IPS DF 19.7 (cell line): Measurements from ENCODE around the gene ZHX3.

Experiments used
- DNase-seq: peaks from one replicate; pipeline ENCODE4 v3.0.0-alpha.2; 2013; ENCODE audit warnings: low read depth, low spot score

Gene ZHX3

DNA sequence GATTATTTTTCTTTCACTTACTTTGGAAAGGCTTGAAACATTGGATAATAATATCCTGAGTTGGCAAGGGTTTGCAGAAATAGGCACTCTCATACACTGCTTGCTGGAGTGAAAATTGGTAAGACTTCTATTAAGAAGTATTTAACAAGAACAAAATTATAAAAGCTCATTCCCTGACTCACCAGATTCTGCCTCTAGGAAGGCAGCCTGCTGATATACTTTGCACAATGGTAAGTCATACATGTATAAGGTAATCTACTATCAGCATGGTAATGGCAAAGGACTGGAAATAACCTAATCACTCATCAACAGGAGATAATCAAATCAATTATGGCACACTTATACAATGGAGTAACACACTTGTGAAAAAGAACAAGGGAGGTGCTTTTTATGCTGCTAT, 94.4 kb downstream of the ZHX3 start:
- no peak for DNase-seq

DNA sequence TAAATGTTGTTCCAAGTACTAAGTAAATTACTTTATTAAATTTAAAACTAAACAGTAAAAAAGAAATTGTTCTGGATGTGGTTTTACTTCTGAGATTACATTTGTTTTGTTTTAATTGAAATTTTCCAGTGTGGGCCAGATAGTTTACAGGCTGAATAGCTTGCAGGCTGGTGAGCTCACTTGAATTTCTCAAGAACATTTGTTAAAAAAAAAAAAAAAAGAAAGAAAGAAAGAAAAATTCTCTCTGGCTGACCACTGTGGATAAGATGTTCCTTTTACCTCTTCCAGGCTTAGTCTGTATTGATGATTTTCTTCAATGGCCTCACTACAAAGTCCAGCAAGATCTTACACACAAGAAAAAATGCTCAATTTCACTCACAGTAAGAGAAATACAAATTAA, 94.8 kb downstream of the ZHX3 start:
- no peak for DNase-seq

DNA sequence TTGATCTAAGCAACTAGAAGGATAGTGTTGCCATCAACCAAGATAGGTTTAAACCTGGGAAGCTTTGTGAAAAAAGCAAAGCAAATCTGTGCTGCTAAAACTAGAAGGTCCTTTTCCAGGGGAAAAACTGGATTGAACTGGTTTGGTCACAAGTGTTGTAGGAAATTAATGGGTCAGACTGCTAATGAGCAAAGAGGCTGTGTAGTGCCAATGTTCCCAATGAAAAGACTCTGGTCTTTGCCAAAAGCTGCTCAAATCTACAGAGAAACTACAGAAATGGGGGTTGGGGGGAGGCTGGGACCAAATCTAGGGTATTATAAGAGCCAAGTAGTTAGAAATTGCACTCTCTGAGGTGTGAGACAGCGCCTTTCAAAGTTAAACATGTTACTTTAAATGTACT, 95.2 kb downstream of the ZHX3 start:
- no peak for DNase-seq

DNA sequence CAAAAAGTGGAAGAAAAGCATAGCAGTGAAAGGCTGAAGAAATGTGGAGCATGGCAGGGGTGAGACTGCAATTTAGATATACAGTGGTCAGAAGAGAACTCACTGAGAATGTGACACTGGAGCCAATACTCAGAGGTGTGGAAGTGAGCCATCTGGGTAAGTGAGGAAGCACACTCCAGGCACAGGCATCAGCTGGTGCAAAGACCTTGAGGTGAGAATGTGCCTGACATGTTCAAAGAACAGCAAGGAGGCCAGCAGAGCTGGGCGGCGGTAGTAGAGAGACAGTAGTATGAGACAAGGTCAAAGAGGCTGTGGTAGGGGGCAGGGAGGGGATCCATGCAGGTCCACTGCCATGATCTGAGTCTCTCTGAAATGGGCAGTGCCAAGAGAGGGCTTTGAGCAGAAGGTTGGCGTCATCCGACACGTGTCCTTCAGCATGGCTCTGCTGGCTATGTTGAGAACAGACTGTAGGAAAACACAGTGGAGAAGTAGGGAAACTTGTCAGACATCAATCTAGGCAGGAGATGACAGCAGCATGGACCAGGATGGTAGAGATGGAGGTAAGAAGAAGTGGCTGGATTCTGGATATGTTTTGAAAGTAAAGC, 95.8 kb downstream of the ZHX3 start:
- no peak for DNase-seq

DNA sequence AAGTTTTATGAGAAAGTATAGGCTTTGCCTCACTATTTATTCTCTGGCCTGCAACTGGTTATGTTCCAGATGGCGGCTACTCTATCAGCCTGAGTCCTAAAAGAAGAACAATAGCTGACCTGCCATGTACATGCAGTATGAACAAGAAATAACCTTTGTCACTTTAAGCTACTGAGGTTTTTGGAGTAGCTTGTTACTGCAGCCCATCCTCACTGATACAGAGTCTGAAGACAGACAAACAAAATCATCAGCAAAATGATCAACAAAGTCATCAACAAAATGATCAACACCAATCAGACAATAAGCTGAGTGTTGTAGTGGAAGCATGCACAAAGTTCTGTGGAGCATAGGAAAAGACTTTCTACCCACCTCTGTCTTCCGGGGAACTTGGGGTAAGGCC, 97.7 kb downstream of the ZHX3 start:
- DNase-seq: no peak

DNA sequence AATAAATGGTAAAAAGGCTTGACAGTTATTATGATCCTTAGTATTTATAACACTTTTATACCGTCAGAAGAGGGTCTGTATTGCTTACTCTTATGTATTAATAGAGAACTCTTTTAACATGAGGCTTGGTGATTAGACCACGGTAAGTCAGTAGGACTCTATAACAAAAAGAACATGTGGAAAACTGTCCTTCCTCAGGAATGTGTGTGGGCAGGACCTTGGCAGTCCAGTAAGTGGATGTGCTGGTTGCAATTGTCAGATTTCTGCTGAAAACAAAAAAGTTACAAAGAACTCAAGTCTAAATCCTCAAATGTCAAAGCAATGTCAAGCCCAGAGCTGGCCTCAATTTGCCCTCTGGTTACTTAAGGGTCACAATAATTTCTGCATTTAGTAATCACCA, 99.1 kb downstream of the ZHX3 start:
- DNase-seq: no peak

DNA sequence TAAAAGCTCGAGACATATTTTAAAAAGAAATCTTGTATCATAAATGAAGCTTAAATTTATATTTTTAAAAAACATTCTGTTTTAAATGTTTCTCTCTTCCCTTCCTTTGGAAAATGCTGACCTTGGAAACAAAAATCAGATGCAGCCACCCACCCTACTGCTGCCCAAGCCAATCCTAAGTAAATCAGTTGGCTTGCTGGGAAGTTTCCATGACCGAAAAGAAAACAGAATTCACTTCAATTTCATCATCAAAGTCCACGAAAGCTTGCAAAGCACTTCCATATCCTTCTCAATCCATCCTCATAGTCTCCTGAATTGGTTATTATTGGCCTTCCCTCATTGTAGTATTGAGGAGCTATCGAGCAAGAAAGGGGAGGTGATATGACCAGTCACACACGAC, 100.1 kb downstream of the ZHX3 start:
- no peak for DNase-seq

DNA sequence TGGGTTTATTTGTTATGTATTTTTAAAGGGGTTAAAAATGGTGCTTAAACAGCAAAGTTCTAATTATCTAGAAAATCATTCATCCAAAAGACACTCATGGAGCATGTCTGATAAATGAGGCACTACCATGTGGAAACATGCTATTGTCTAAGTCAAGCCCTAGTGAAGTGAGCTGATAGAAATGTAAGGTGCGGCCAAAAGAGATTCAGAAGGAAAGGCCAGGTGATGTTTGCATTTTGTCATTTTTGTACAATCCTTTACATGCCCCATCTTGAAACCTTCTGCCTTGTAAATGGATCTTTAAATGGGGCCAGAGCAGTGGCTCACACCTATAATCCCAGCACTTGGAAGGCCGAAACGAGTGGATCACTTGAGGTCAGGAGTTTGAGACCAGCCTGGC, 102.9 kb downstream of the ZHX3 start:
- no peak for DNase-seq

DNA sequence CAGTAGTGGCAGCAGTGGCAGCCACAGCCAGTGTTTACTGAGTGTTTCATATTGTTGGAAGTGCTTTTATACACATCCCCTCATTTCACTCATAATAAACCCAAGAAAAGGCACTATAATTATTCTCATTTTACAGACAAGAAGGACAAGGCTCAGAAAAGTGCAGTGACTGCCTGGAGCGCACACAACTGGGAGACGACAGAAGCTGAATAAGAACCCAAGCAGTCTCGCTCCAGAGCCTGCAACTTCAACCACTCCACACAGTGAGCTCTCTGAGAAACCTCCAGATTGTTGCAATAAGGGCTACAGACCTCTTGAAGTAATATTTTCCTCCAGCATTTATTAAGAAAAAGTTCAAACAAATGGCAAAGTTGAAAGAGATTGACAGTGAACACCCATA, 103.3 kb downstream of the ZHX3 start:
- DNase-seq: no peak

DNA sequence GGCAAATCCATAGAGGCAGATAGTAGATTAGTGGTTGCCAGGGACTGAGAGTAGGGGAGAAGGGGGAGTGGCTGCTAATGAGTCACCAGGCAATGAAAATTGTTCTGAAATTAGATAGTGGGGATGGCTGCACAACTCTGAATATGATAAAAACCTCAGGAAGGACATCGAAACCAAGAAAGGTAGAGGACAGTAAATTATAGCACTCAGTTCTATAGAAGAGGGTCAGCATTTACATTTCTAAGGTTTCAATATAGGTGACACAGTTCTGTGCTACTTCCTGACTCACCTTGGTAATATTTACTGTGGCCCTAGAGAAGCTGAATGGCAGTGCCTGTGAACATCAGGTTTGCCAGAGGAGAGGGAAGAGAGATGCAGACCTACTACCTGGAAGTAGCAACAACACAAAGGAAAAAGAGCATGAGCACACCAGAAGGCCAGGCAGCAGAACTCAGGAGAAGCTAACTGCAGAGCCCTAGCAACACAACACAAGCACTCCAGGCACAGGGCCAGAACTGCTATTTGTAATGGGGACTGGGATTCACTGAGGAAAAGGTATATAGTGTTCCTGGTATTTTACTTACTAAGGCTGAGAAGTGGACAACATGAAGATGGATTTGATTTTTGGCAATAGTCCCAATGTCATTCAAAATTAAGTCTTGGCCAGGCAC, 104.2 kb downstream of the ZHX3 start:
- no peak for DNase-seq

DNA sequence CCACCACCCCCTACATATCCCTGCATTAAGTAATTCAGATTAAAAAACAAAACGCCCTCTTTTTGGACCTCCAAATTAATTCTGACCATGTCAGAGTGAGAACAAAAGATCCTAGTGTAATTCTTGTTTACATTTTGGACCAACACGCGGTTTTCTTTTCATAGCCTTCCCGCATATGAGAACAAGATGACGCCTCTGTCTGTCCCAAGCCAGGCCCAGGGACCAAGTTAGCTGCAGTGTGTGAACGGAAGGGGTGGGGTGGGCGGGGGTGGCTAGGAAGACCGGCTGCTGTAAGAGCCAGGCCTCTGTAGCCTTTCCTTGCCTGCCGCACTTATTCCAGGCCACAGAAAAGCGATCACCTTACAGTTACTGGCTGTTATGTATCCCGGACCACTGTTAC, 112.2 kb downstream of the ZHX3 start:
- DNase-seq: no peak

DNA sequence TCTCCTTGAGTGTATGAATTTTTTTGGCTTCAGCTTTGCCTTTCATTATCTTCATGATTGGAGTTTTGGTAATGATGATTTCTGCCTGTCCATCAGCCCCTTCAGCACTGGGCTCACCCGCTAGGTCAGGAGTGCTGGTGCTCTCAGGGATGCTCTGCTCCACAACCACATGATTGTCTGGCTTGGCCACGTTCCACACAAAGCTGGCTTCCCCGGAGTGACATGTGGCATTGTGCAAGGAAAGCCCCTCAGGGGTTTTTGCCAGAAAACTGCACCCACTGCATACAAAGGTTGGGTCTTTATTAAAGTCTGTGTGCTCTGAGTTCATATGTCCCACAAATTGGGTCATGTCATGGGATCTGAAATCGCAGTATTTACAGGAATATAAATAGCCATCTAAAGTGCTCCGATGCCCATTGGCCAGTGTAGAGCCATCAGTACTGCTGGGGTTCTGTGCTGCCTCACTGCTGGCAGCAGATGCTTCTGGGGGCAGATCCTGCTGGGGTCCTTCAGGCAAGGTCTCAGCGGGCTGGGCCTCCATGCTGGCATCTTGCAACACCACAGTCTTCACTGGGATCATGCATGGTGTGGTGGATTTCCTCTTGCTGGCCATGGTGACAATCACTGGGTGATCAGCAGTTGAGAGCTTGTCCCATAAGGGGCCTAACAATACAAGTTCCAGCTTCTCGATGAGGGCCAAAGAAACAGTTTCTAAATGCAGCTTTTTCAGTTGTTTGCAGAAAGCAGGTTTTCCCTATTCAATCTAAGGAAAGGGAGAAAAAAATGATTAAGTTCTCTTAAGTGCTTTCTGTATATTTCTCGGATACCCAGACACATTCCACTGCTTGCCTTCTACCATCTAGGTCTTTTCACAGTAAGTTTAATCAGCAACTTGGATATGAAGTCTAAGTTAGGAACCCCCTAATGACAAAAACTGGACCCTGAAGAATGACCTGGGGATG, 112.9 kb downstream of the ZHX3 start:
- no peak for DNase-seq

DNA sequence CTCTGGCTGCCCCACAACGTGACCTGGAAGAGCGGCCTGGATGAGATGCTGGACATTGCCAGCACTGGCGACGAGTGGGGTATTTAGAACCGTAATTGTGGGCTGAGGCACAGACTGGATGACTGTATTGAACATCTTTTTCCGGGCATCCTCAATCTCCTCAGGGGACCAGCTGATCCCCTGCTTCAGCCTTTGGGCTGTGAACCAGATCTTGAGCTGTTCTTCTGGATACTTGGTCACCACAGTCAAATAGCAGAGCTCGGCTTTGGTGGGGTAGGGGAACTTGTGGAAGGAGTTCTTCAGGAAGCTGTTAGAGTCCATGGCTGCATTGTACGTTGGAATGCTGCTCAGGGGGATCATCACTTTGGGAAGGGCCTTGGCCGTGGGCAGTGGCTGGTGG, 113.9 kb downstream of the ZHX3 start:
- no peak for DNase-seq

DNA sequence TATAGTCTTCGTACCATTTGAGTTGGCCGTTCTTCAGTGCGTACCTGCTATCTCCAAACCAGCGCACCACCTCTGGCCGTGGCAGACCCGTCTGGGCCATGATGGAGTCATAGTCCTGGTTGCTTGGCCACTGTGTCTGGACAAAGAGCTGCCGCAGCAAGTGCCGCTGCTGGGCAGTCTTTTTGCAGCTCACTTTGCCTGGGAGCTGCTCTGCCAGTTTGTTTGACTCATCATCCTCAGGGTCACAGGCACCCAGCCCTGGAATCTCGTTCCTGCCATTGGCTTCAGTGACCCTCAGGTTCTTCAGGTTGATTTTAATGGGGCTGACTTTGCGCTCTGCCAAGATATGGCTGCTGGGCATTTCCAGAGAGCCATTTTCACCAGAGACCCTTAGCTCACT, 115.1 kb downstream of the ZHX3 start:
- no peak for DNase-seq

DNA sequence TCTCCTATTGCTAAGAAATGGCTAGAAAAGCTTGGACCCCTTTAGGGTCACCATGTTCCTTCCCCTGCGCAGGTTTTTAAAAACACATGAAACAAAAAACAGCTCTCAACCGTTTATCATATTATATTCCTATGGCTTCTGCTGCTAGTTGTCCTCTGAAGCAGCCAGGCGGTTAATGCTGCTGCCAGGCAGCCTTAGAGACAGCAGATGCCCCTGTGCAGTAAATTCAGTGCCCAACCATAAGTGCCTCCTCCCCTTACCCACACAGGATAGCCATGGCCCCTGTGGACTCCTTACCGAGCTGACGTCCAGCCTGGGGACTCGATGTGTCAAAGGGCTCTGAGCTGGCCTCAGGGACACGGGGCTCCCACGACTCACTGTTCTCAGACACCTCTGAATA, 115.8 kb downstream of the ZHX3 start:
- no peak for DNase-seq

DNA sequence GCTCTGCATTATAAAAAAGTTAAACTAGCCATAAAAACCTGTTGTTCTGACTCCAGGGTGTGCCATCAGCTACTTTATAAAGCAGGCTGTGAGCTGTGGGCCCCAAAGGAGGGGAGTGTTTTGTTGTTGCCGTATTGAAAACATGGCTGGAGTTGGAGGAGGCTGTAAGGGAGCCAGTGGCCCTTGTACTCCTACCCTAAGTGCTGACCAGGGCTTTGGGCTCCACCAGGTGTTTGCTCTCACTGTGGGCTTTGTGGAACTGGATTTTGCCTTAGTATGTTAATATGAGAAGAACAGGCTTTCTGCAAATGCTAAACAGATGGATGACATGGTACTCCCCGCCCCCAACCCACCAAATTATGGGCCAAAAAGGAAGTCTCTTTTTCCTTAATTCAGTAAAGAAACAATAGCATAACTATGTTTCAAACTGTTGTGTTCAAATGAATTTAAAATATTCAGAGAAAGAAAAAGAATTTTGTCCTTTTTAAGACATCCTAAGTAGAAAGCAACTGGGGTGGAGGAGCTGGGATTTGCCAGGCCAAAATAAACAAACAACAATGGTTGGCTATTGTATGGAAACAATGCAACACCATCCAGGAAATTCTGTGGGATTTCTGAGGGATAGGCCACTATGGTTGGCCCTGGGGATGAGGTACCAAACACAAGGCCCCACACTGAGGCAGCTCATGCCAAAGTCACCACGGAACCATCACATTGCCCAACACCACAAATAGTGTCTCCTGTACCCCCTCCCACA, 116.9 kb downstream of the ZHX3 start:
- no peak for DNase-seq

DNA sequence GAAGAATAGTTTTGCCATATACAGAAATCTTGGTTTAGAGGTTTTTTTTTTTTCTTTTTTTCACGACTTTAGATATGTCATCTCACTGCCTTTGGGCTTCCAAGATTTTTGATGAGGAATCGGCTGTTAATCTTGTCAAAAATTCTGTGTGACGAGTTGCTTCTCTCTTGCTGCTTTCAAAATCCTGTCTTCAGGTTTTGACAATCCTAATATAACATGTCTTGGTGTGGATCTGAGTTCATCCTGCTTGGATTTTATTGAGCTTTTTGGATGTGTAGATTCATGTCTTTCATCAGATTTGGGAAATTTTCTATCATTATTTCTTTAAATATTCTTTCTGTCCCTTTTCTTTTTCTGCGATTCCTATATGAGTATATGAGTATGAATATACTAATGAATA, 119.1 kb downstream of the ZHX3 start:
- DNase-seq: no peak

DNA sequence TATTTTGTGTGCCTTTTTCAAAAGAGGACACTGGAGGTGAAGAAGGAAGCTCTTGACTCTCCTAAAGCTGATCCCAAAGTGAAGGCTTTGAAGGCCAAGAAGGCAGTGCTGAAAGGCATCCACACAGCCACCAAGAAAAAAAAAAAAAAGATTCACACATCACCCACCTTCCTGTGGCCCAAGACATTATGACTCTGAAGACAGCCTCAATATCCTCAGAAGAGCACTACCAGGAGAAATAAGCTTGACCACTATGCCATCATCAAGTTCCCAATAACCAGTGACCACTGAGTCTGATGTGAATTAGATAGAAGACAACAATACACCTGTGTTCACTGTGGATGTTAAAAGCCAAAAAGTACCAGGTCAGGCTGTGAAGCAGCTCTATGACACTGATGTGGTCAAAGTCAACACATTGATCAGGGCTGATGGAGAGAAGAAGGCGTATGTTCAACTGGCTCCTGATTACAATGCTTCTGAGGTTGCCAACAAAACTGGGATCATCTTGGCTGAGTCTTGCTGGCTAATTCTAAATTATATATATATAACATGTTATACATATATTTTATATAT, 120.8 kb downstream of the ZHX3 start:
- no peak for DNase-seq

DNA sequence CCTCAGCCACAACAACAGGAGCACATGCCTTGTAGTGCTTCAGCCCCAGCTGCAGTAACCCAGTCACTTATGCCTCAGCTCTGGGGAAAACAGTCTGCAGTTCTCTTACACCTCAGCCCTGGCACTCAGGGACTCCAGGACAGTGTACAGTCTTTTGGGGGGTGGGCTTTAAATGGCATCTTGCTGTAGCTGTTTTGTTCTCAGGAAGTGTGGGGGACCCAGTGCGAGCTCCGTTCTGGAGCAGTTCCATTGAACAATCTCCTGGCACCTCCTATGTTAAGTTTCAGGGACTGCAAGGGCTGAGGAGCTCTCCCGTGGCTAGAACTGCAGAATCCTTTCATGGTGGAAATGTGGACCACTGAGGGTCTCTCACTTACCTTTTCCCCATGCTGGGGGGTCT, 125.0 kb downstream of the ZHX3 start:
- no peak for DNase-seq

DNA sequence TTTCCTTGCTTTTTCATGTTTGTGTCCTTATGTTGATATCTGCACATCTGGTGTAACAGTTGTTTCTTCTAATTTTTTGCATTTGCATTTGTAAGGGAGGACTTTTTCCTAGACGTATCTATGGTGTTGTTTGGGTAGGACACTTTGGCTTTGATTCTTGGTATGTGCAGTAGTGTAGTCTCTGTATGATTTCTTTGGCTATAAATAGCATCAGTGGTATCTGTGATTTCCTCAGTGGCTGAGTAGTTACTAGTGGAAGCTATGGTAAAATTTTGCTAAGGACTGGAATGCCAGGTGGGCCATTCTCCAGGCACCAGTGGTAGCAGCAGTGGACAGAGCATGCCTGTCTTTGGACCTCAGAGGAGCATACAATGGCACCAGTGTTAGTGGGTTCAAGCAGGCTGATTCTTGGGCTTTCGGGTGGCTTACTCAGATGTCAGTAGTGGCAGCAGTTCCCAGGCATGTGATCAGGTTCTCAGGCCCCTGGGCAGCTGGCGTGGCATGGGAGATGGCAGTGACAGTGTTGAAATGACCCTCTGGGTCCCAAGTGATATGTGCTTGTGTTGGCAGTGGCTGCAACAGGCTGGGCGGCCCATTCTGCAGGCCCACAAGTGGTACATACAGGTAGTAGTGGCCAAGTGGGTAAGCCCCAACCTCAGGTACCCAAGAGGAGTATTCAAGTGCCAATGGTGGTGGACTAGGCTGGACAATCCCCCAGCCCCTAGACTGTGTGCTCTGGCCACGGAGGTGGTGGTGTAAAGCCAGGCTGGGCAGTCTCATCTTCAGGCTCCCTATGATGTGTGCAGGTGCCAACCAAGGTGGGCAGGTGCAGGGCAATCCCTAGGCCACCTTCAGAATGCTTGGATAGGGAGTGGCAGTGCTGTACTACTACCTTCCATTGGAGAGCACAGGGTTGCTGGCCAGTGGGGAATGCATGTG, 125.7 kb downstream of the ZHX3 start:
- DNase-seq: no peak

DNA sequence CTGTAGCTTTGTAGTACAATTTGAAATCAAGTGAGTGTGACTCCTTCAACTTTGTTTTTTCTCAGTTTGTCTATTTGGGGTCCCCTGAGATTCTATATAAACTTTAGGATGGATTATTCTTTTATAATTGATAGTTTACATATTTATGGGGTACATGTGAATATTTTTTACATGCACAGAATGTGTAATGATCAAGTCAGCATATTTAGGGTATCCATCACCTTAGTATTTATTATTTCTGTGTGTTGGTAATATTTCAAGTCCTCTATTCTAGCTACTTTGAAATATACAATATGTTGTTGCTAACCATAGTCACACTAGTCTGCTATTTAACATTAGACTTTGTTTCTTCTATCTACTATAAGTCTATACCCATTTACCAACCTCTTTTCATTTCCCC, 129.9 kb downstream of the ZHX3 start:
- no peak for DNase-seq
